Measurements from ENCODE around the gene ZYX.

- no peak for TF ChIP-seq CTCF (IDR thresholded peaks at IDR 0.05)
- TF ChIP-seq POLR2AphosphoS5 (IDR thresholded peaks at IDR 0.05), result no peak
Measured at GRCh38 chr7:143373255-143373794, 7.8 kb upstream of the ZYX start.
